Neural progenitor cell (in vitro differentiated cells): ENCODE data around the gene TMEM164. TPM values are rescaled to one million over a fixed set of nuclear protein-coding genes. Genes with fewer than 3 reads are reported as not detected.

Source experiments
- DNase-seq: peaks from one replicate; pipeline ENCODE4 v3.0.0-alpha.2; 2016; ENCODE audit warnings: low spot score
- H2AFZ ChIP-seq: fragments of 200-600 bp; sonication (generic); replicated peaks from 2 replicates; pipeline ENCODE4 v1.6.1; 2016; ENCODE audit warnings: antibody characterized with exemption
- H3F3A ChIP-seq: fragments of 200-600 bp; sonication (generic); 2 replicates; pipeline ENCODE4 v1.6.1; 2016; ENCODE audit warnings: antibody characterized with exemption, low read depth
- H3K27ac ChIP-seq: fragments of 200-600 bp; sonication (generic); 2 replicates; pipeline ENCODE4 v1.5.1; 2016; ENCODE audit warnings: mild to moderate bottlenecking
- H3K27me3 ChIP-seq: fragments of 200-600 bp; sonication (generic); 2 replicates; pipeline ENCODE4 v1.6.1; 2016; ENCODE audit warnings: mild to moderate bottlenecking, moderate library complexity
- H3K36me3 ChIP-seq: fragments of 200-600 bp; sonication (generic); 2 replicates; pipeline ENCODE4 v1.5.1; 2016
- H3K4me1 ChIP-seq: fragments of 200-600 bp; sonication (generic); 2 replicates; pipeline ENCODE4 v1.6.1; 2016; ENCODE audit warnings: mixed run types
- H3K4me2 ChIP-seq: fragments of 200-600 bp; sonication (generic); 2 replicates; pipeline ENCODE4 v1.6.1; 2016
- H3K4me3 ChIP-seq: fragments of 200-600 bp; sonication (generic); 2 replicates; pipeline ENCODE4 v1.5.1; 2016
- H3K79me2 ChIP-seq: fragments of 200-600 bp; sonication (generic); 2 replicates; pipeline ENCODE4 v1.6.1; 2016; ENCODE audit warnings: low read depth
- H3K9ac ChIP-seq: fragments of 200-600 bp; sonication (generic); 2 replicates; pipeline ENCODE4 v1.6.1; 2016
- H3K9me3 ChIP-seq: fragments of 200-600 bp; sonication (generic); 2 replicates; pipeline ENCODE4 v1.5.1; 2016; ENCODE audit warnings: low read depth
- H4K20me1 ChIP-seq: fragments of 200-600 bp; sonication (generic); 2 replicates; pipeline ENCODE4 v1.6.1; 2016; ENCODE audit warnings: low read depth
- H3K27ac Mint-ChIP-seq: 3 replicates; pipeline ENCODE4 v1.8.0; 2021; ENCODE audit warnings: mixed read lengths
- H3K27me3 Mint-ChIP-seq: 2 replicates; pipeline ENCODE4 v1.8.0; 2022; ENCODE audit warnings: low read depth, mild to moderate bottlenecking, inconsistent platforms, moderate library complexity, mixed read lengths; ENCODE audit not compliant: insufficient read depth
- H3K36me3 Mint-ChIP-seq: 3 replicates; pipeline ENCODE4 v1.8.0; 2021; ENCODE audit warnings: mixed read lengths
- H3K4me1 Mint-ChIP-seq: 3 replicates; pipeline ENCODE4 v1.8.0; 2021; ENCODE audit warnings: mixed read lengths
- H3K4me3 Mint-ChIP-seq: 3 replicates; pipeline ENCODE4 v1.8.0; 2021; ENCODE audit warnings: mild to moderate bottlenecking, moderate library complexity, mixed read lengths
- H3K9me3 Mint-ChIP-seq: 3 replicates; pipeline ENCODE4 v1.8.0; 2020; ENCODE audit warnings: mixed read lengths
- EZH2 ChIP-seq: fragments of 200-600 bp; sonication (generic); IDR thresholded peaks from 2 replicates; pipeline ENCODE4 v1.6.1; 2017; ENCODE audit warnings: antibody characterized with exemption, mild to moderate bottlenecking, moderate library complexity
- EZH2phosphoT487 ChIP-seq: fragments of 200-600 bp; sonication (generic); IDR thresholded peaks from 2 replicates; pipeline ENCODE4 v1.6.1; 2017; ENCODE audit warnings: antibody characterized with exemption
- total RNA-seq: library from RNA; depleted of rRNA; stranded (reverse); fragments of >200 nt; gene quantifications from 2 replicates; pipeline ENCODE4 v1.2.3, GENCODE V29; 2015; ENCODE audit warnings: low replicate concordance
- TF ChIP-seq, protein P1 (sequence below): fragments of 200-600 bp; sonication (generic); IDR thresholded peaks from 2 replicates; pipeline ENCODE4 v1.5.1; 2017; ENCODE audit warnings: antibody characterized with exemption, mild to moderate bottlenecking

The TMEM164 gene
- total RNA-seq, 1 donor from 2014 or later = 15.5 TPM

- no peaks in the 10 kb centered on the region for H3K9me3 ChIP-seq
- H4K20me1 ChIP-seq = no peaks in the 10 kb centered on the region
- H2AFZ ChIP-seq = no peak overlapping the region
- no peak overlapping the region for H3K27ac ChIP-seq
- Mint-ChIP-seq H3K4me3 (no peak overlapping the region), H3K27me3 (no peaks in the 10 kb centered on the region), H3K27ac (no peak overlapping the region), H3K4me1 (no peaks in the 10 kb centered on the region), H3K9me3 (no peaks in the 10 kb centered on the region), H3K36me3 (no peaks in the 10 kb centered on the region)
- H3K4me1 ChIP-seq = no peaks in the 10 kb centered on the region
- H3K4me3 ChIP-seq = no peak overlapping the region
- H3K9ac ChIP-seq = no peak overlapping the region
- H3K36me3 ChIP-seq = no peaks in the 10 kb centered on the region
- no peaks in the 10 kb centered on the region for H3K27me3 ChIP-seq
- no peak for DNase-seq
- H3K4me2 ChIP-seq = no peak overlapping the region
- H3K79me2 ChIP-seq = no peaks in the 10 kb centered on the region
- H3F3A ChIP-seq = no peaks in the 10 kb centered on the region
- TF ChIP-seq EZH2 (no peak), EZH2phosphoT487 (no peak)
- TF ChIP-seq, protein P1, sequence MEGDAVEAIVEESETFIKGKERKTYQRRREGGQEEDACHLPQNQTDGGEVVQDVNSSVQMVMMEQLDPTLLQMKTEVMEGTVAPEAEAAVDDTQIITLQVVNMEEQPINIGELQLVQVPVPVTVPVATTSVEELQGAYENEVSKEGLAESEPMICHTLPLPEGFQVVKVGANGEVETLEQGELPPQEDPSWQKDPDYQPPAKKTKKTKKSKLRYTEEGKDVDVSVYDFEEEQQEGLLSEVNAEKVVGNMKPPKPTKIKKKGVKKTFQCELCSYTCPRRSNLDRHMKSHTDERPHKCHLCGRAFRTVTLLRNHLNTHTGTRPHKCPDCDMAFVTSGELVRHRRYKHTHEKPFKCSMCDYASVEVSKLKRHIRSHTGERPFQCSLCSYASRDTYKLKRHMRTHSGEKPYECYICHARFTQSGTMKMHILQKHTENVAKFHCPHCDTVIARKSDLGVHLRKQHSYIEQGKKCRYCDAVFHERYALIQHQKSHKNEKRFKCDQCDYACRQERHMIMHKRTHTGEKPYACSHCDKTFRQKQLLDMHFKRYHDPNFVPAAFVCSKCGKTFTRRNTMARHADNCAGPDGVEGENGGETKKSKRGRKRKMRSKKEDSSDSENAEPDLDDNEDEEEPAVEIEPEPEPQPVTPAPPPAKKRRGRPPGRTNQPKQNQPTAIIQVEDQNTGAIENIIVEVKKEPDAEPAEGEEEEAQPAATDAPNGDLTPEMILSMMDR = no peak
Measured at GRCh38 chrX:109958266-109958665, 44.6 kb upstream of the TMEM164 start.

DNA sequence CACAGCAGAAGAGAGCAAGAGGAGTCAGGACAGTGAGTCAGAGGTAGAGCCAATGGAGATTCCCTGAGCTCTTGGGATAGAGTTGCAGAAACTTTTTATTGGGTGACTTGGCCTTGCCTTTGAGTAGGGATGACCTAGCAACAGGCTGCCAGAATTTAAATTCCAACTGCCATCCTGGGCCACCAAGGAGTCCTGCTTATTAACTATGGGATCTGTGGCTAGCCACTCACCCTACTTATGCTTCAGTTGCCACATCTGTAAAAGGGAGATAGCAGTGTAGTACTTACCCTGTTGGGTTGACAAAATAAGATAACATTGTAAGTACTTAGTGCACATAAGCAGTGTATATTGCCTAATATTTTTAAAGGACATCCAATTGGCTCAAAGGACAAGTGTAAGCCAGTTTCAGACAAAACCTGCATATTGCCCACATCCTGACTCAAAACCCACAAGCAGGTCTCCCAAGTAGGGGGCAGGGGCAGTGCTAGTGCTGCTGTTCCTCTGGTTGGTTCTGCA, 43.5 kb upstream of the TMEM164 start:
- no peaks in the 10 kb centered on the region for H3K9me3 ChIP-seq
- H3K27me3 ChIP-seq = no peaks in the 10 kb centered on the region
- no peaks in the 10 kb centered on the region for H3K9me3 Mint-ChIP-seq
- H3K4me3 ChIP-seq = no peak overlapping the region
- no peak for DNase-seq
- H3K27me3 Mint-ChIP-seq = no peaks in the 10 kb centered on the region
- no peaks in the 10 kb centered on the region for H3K36me3 Mint-ChIP-seq
- no peak for TF ChIP-seq EZH2phosphoT487
- no peak for TF ChIP-seq EZH2
- TF ChIP-seq, protein P1 = no peak
- no peaks in the 10 kb centered on the region for H3F3A ChIP-seq
- H2AFZ ChIP-seq = no peak overlapping the region
- H3K4me1 ChIP-seq = no peaks in the 10 kb centered on the region
- no peaks in the 10 kb centered on the region for H3K79me2 ChIP-seq
- no peak overlapping the region for H3K27ac Mint-ChIP-seq
- H4K20me1 ChIP-seq = no peaks in the 10 kb centered on the region
- H3K4me2 ChIP-seq = no peak overlapping the region
- H3K27ac ChIP-seq = no peak overlapping the region
- H3K9ac ChIP-seq = no peak overlapping the region
- H3K4me1 Mint-ChIP-seq = no peaks in the 10 kb centered on the region
- no peaks in the 10 kb centered on the region for H3K36me3 ChIP-seq
- H3K4me3 Mint-ChIP-seq = no peak overlapping the region

DNA sequence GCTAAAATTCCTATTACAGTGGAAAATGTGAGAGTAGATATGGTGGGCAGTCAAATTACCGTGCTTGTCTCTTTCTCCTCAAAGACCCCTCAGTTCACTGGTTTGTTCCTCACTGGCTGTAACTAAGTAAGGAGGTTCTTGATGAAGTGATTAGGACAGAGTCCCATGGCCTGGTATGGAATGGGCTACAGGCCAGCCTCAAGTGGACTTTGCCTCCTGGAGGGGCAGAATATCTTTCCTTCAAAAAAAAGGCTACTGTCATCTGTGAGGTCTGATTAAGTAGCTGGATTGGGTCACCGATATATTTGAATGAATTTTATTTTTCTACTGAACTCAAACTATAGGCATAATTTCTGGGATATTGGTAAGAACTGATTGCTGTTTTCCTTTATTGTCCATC, 38.5 kb upstream of the TMEM164 start:
- Histone ChIP-seq H3K4me2 (no peak overlapping the region), H3F3A (no peaks in the 10 kb centered on the region), H2AFZ (no peak overlapping the region), H3K9ac (no peak overlapping the region), H3K9me3 (peaks cover 11% of the 10 kb centered on the region), H3K27ac (no peak overlapping the region), H3K4me3 (no peak overlapping the region), H3K79me2 (no peaks in the 10 kb centered on the region), H4K20me1 (no peaks in the 10 kb centered on the region), H3K4me1 (no peaks in the 10 kb centered on the region), H3K36me3 (no peaks in the 10 kb centered on the region), H3K27me3 (no peaks in the 10 kb centered on the region)
- Mint-ChIP-seq H3K27ac (no peak overlapping the region), H3K4me3 (no peak overlapping the region), H3K4me1 (no peaks in the 10 kb centered on the region), H3K36me3 (no peaks in the 10 kb centered on the region), H3K9me3 (no peaks in the 10 kb centered on the region), H3K27me3 (no peaks in the 10 kb centered on the region)
- TF ChIP-seq, protein P1 = no peak
- TF ChIP-seq EZH2phosphoT487 (no peak), EZH2 (no peak)
- no peak for DNase-seq
